ENCODE data around the gene TPI1.
"Not testable (repeated sequence)": the region's sequence is repeated elsewhere in the genome, so short reads cannot be mapped to it uniquely, and the experiment has no call there.

Gene TPI1

GRCh38 chr12:6894321-6894720, 27.0 kb downstream of the TPI1 start:
- DNase-seq (ENCODE audit: low spot score): no peak

GRCh38 chr12:6896846-6897435, 29.6 kb downstream of the TPI1 start:
- DNase-seq (ENCODE audit: low spot score): no peak

DNA sequence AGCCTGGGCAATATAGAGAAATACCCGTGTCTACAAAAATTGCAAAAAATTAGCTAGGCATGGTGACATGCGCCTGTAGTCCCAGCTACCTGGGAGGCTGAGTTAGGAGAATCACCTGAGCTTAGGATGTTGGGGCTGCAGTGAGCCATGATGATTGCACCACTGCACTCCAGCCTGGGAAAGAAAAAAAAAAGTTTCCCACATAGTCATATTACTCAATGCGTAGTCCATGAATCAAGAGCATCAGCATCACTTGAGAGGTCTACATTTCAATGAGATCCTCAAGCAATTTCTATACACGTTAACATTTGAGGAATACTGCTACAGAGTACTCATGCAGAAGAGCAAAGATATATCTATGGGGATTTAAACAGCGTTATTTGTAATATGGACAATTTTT, 32.1 kb downstream of the TPI1 start:
- DNase-seq (ENCODE audit: low spot score): no peak

DNA sequence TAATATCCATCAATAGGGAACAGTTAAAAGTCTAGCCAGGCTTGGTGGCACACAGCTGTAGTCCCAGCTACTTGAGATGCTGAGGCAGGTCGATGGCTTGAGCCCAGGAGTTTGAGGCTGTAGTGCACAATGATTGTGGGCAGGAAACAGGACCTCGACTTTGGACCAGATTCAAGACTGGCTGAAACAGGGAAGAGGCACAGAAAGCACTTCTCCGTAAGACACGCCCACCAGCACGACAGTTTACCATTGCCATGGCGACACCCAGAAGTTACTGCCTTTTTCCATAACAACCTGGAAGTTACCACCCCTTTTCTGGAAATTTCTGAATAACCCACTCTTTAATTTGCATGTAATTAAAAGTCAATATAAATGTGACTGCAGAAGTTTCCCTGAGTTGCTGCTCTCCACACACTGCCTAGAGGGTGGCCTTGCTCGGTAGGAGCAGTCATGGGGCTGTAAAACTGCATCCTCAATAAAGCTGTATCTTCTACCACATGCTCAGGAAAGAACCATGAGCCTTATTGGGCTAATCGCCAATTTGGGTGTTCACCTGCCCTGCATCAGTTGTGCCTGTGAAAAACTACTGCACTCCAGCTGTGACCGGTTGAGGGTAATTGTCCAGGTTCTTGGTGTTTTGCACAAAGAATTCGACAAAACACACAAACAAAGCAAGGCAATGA, 32.6 kb downstream of the TPI1 start:
- no peak for DNase-seq (ENCODE audit: low spot score)

- no peak for DNase-seq (ENCODE audit: low spot score)
Measured at GRCh38 chr12:6902448-6902847, 35.1 kb downstream of the TPI1 start.

- DNase-seq (ENCODE audit: low spot score): no peak
Measured at GRCh38 chr12:6903722-6904121, 36.4 kb downstream of the TPI1 start.

- peak; percentile 89 for DNase-seq (ENCODE audit: low spot score)
Measured at GRCh38 chr12:6904280-6905276, 37.2 kb downstream of the TPI1 start, which contains the start of gene LRRC23. Gene LRRC23, plus strand, starts transcription at chr12:6904822. Its CDS starts 812 bp downstream, at chr12:6905634.

DNA sequence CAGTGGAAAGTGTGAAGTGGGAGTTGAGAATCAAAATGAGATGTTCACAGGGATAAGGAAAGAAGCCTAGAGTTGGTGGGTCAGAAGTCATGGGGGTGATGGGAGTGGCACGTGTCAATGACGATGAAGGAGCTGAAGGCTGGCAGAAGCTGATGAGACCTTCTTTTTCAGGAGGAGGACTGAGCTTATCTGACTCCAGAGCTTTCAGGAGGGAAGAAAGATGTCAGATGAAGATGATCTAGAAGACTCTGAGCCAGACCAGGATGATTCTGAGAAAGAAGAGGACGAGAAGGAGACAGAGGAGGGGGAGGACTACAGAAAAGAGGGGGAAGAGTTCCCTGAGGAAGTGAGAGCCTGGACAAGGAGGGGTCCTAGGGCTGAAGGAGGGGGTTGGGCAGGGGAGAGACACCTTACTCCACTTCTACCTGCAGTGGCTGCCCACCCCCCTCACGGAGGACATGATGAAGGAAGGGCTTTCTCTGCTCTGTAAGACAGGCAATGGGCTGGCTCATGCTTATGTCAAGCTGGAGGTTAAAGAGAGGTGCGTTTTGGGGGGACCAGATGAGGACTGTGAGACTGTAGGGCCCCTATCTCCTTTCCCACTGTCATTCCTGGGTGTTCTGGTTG, 38.2 kb downstream of the TPI1 start:
- no peak for DNase-seq (ENCODE audit: low spot score)

DNA sequence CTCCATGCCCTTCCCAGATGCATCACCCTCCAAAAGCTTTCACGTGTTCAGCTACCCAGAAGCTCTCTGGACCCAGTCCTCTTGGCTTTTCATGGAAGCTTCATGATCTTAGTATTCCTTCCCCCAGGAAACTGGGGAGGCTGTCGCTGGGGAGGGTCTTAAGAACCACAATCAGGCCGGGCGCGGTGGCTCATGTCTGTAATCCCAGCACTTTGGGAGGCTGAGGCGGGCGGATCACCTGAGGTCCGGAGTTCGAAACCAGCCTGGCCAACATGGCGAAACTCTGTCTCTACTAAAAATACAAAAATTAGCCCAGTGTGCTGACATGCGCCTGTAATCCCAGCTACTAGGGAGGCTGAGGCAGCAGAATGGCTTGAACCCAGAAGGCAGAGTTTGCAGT, 40.8 kb downstream of the TPI1 start:
- not testable (repeated sequence) for DNase-seq (ENCODE audit: low spot score)

DNA sequence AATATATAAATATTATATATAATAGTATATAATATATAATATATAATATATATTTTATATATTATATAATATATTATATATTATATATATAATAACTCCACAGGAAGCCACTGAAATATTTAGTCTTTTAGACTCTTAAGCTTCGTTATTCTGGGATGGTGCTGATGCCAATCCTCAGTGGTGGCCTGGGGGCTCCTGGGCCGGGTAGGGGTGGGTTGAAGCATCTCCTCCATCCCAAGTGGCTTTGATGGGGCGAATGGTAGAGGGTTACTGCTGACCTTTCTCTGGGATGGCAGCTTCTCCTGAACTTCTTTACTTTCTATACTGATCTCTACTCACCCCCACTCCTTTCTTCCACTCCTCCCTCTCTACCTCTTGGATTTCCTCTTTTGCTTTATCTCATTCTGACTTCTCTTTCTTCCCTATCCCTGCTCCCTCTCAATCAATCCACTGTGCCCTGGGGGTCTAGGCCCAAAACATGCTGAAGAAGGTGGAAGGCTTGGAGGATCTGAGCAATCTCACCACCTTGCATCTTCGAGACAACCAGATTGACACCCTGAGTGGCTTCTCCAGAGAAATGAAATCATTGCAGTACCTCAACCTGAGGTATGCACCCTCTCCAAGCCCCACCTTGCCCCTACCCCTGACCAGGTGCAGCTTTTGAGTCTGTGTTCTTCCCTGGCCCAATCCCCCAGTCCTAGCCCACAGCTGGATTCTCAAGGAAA, 42.3 kb downstream of the TPI1 start:
- no peak for DNase-seq (ENCODE audit: low spot score)

- no peak for DNase-seq (ENCODE audit: low spot score)
Measured at GRCh38 chr12:6912164-6912935, 45.0 kb downstream of the TPI1 start.

- peak; percentile 83 for DNase-seq (ENCODE audit: low spot score)
Measured at GRCh38 chr12:6914246-6914946, 47.1 kb downstream of the TPI1 start, which contains the start of gene ENO2. Gene ENO2, plus strand, starts transcription at chr12:6914580. Its CDS starts 1,253 bp downstream, at chr12:6915833.

DNA sequence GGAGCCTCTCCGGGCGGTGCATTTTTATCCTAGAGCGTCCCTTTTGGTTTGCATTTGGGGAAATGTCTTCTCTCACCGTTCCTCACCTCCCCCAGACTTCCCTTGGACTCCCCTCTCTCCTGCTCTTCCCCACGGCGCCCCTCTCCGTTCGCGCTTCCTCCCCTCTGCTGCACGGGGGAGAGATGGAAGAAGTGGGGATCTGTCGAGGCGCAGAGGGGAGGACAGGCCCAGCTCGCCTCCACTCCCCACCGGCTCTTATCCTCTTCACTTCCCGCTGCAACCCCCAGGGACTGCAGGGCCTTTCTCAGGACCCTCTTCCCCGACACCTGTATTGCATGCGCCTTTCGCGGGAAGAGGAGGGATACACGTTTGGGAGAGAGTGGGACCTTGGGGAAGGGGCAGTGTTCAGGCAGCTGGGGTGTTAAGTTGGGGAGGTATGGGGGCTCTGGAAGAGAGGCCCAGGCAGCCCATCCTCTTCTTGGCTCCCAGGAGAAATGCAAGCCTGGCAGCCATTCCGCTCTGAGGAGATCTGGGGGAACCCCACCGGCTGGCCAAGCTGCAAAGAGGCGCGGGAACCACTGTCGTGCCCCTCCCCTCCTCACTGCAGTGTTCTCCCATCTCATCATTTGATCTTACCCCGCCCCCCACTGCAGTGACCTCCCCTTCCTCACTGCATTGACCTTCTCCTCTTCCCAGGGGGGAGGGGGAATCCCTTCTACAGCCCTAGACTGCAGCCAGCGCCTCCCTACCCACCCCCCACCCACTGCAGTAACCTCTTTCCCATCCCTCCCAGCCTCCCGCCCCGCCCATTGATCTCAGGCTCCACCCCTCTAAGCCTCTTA, 47.8 kb downstream of the TPI1 start:
- no peak for DNase-seq (ENCODE audit: low spot score)

- no peak for DNase-seq (ENCODE audit: low spot score)
Measured at GRCh38 chr12:6915789-6916285, 48.5 kb downstream of the TPI1 start.

DNA sequence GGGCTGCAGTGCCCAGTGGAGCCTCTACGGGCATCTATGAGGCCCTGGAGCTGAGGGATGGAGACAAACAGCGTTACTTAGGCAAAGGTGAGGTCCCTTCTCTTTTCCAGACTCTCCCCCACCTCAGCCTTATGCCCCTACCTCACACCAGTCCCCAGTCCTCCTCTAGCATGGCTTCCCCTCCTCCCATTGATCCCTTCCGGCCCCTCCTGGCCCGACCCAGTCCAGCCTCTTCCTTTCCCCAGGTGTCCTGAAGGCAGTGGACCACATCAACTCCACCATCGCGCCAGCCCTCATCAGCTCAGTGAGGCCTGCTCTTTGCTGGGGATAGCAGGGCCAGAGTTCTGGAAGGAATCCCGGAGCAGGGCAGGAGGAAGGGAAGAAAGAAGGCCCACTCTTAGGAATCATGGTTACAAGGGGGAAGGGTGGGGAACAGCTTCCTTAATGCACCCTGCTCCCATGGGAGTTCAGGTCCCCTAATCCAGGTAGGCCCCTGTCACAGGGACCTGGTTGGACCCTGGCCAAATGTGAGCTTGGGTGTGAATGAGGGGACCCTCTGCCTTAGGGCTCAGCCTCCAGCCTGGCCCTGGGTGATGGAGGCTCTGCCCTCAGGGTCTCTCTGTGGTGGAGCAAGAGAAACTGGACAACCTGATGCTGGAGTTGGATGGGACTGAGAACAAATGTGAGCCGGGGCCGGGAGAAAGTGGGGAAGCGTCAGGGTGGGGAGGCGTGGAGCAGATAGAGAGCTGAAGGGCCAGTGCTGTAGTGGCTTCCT, 49.3 kb downstream of the TPI1 start:
- DNase-seq (ENCODE audit: low spot score): no peak

DNA sequence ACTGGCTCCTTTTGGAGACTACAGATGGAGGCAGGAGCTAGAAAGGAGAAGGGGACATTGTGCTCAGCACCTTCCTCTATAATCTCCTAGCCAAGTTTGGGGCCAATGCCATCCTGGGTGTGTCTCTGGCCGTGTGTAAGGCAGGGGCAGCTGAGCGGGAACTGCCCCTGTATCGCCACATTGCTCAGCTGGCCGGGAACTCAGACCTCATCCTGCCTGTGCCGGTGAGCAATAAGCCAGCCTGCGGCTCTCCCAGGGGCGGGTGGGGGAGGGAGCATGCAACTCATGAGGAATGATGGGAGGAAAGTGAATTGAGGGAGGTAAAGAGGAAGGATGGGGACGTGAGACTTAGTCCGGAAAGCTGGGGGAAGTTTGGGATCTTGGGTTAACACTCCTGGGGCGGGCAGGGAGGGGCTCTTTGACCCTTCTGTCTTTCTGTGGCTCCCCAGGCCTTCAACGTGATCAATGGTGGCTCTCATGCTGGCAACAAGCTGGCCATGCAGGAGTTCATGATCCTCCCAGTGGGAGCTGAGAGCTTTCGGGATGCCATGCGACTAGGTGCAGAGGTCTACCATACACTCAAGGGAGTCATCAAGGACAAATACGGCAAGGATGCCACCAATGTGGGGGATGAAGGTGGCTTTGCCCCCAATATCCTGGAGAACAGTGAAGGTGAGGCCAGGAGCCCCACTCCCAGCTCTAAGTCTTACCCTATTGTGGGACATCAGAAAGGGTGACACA, 50.3 kb downstream of the TPI1 start:
- DNase-seq (ENCODE audit: low spot score): no peak

GRCh38 chr12:6919588-6919987, 52.3 kb downstream of the TPI1 start:
- DNase-seq (ENCODE audit: low spot score): no peak
